ENCODE data around the gene UPF1. TPM values are rescaled to one million over a fixed set of nuclear protein-coding genes. Genes with fewer than 3 reads are reported as not detected.

UPF1 gene
- total and polyA plus RNA-seq, 2 of the 13 experiments (the other 11 are each of a cell fraction or from before 2014, with no cell fraction given): 16.9 to 41.8 TPM

GRCh38 chr19:18798384-18799352, 33.1 kb upstream of the UPF1 start (continued):
- TF ChIP-seq ARID4A (CRISPR knock-in tag; IDR thresholded peaks at IDR 0.05; ENCODE audit: borderline replicate concordance): peak; percentile 61; the same call in 1 of the 2 replicates
- TF ChIP-seq ZNF263 (CRISPR knock-in tag; IDR thresholded peaks at IDR 0.05): peak; percentile 77
- TF ChIP-seq, protein P1, sequence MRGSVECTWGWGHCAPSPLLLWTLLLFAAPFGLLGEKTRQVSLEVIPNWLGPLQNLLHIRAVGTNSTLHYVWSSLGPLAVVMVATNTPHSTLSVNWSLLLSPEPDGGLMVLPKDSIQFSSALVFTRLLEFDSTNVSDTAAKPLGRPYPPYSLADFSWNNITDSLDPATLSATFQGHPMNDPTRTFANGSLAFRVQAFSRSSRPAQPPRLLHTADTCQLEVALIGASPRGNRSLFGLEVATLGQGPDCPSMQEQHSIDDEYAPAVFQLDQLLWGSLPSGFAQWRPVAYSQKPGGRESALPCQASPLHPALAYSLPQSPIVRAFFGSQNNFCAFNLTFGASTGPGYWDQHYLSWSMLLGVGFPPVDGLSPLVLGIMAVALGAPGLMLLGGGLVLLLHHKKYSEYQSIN (CRISPR knock-in tag; IDR thresholded peaks at IDR 0.05; ENCODE audit: borderline replicate concordance): no peak
- peak; percentile 93 for TF ChIP-seq HNRNPL (IDR thresholded peaks at IDR 0.05; ENCODE audit: low read depth, low read length)
- no peak for TF ChIP-seq NPAS2 (CRISPR knock-in tag; IDR thresholded peaks at IDR 0.05; ENCODE audit: borderline replicate concordance)
- peak; percentile 88; the same call in 1 of the 2 replicates for TF ChIP-seq HOXA5 (CRISPR knock-in tag; IDR thresholded peaks at IDR 0.05)
- TF ChIP-seq PPARG (CRISPR knock-in tag; conservative IDR thresholded peaks at IDR 0.05): peak; percentile 84
- no peak for TF ChIP-seq ZFP36 (IDR thresholded peaks at IDR 0.05; ENCODE audit: borderline replicate concordance, low read depth, low read length, partially characterized antibody)
- no peak for TF ChIP-seq ZSCAN31 (CRISPR knock-in tag; IDR thresholded peaks at IDR 0.05; ENCODE audit: low read depth)
- TF ChIP-seq RARA (CRISPR knock-in tag; IDR thresholded peaks at IDR 0.05): peak; percentile 61
- 0 out of 2 replicates have a peak, but pooled peaks have one; percentile 18 for TF ChIP-seq ZFY (CRISPR knock-in tag; IDR thresholded peaks at IDR 0.05)
- 0 out of 2 replicates have a peak, but pooled peaks have one; percentile 26 for TF ChIP-seq ESRRA (CRISPR knock-in tag; IDR thresholded peaks at IDR 0.05; ENCODE audit: low read depth)
- TF ChIP-seq NCOA1 (CRISPR knock-in tag; IDR thresholded peaks at IDR 0.05): 0 out of 2 replicates have a peak, but pooled peaks have one; percentile 53
- peak; percentile 82 for TF ChIP-seq NR2F6 (IDR thresholded peaks at IDR 0.05)
- peak; percentile 90 for TF ChIP-seq NR2F6 (CRISPR knock-in tag; IDR thresholded peaks at IDR 0.05)
- no peak for TF ChIP-seq ZNF235 (CRISPR knock-in tag; IDR thresholded peaks at IDR 0.05; ENCODE audit: borderline replicate concordance)
- TF ChIP-seq ZNF446 (CRISPR knock-in tag; IDR thresholded peaks at IDR 0.05): no peak
- no peak for TF ChIP-seq ATF3 (CRISPR knock-in tag; IDR thresholded peaks at IDR 0.05)
- TF ChIP-seq NRL (CRISPR knock-in tag; IDR thresholded peaks at IDR 0.05; ENCODE audit: borderline replicate concordance): no peak; the same call in 1 of the 2 replicates
- no peak for TF ChIP-seq EHMT2 (IDR thresholded peaks at IDR 0.05; ENCODE audit: borderline replicate concordance, low read depth, low read length)
- TF ChIP-seq FOXK2 (IDR thresholded peaks at IDR 0.05): no peak
- no peak for TF ChIP-seq SMAD9 (CRISPR knock-in tag; IDR thresholded peaks at IDR 0.05)
- no peak for TF ChIP-seq MTF1 (CRISPR knock-in tag; IDR thresholded peaks at IDR 0.05)
- TF ChIP-seq ZNF670 (CRISPR knock-in tag; IDR thresholded peaks at IDR 0.05; ENCODE audit: borderline replicate concordance): no peak

All from HepG2 (cell line).